ENCODE results near the gene BCS1L. TPM values are rescaled to one million over a fixed set of nuclear protein-coding genes. Genes with fewer than 3 reads are reported as not detected.

Gene BCS1L
- total and polyA plus RNA-seq, 9 of the 15 experiments (the other 6 are each of a cell fraction or from before 2014, with no cell fraction given): 37.6 to 103 (median 56.7) TPM

DNA sequence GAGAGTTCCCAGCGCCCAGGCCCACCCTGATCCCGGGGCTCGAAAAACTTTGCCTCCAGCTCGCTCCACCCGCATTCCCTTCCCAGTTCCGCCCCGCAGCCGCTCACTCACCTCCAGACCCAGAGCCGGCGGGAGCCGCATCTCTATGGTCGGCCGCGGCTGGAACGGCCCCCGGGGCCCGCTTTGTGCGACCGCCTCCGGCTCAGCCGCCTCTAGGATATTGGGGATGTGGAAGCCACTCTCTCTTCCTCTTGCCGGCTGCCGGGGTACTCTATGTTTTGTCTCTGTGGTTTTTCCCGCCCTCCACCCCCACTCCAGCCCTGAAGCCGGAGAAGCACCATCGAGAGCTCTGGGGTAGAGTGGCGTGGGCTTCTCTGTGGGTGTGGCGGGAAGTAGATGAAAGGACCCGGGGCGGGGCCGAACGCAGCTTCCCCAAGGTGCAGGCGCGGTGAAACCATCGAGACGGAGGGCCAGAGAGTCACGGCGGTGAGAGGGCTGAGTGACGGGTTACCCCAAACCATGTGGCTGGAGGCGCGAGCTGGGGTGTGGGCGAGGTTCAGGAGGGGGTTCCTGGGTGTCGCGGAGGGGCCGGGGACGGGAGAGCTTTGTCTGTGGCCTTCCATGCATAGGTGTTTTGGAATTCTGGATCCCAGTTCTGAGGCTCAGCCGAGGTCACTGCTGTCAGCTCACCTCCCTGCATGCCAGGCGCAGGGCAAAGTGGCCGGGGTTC, at the start of gene BCS1L, which contains the start of gene ZNF142 (continued):
- TF ChIP-seq, protein P1, sequence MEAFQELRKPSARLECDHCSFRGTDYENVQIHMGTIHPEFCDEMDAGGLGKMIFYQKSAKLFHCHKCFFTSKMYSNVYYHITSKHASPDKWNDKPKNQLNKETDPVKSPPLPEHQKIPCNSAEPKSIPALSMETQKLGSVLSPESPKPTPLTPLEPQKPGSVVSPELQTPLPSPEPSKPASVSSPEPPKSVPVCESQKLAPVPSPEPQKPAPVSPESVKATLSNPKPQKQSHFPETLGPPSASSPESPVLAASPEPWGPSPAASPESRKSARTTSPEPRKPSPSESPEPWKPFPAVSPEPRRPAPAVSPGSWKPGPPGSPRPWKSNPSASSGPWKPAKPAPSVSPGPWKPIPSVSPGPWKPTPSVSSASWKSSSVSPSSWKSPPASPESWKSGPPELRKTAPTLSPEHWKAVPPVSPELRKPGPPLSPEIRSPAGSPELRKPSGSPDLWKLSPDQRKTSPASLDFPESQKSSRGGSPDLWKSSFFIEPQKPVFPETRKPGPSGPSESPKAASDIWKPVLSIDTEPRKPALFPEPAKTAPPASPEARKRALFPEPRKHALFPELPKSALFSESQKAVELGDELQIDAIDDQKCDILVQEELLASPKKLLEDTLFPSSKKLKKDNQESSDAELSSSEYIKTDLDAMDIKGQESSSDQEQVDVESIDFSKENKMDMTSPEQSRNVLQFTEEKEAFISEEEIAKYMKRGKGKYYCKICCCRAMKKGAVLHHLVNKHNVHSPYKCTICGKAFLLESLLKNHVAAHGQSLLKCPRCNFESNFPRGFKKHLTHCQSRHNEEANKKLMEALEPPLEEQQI (IDR thresholded peaks at IDR 0.05): no peak
- TF ChIP-seq FUS (optimal IDR thresholded peaks at IDR 0.05; ENCODE audit: low read depth, low read length) (no peak), CCNT2 (IDR thresholded peaks at IDR 0.05; ENCODE audit: borderline replicate concordance, extremely low read depth, insufficient read length, low read depth, low read length) (no peak), SREBF1 (IDR thresholded peaks at IDR 0.05; ENCODE audit: borderline replicate concordance, low read depth, low read length) (no peak), ZFP36 (IDR thresholded peaks at IDR 0.05; ENCODE audit: low read depth, low read length, partially characterized antibody) (no peak), EGR1 (conservative IDR thresholded peaks at IDR 0.05) (peak; percentile 62), E2F6 (IDR thresholded peaks at IDR 0.05; ENCODE audit: borderline replicate concordance in 1 of 2, extremely low read depth in 1 of 2, insufficient read depth in 1 of 2, insufficient read length in 1 of 2, low read depth in 1 of 2, low read length in 1 of 2, poor library complexity in 1 of 2, severe bottlenecking in 1 of 2) (peak; percentile 47 to 61), GABPA (tag; conservative IDR thresholded peaks at IDR 0.05; ENCODE audit: low read depth) (peak; percentile 88), MCM7 (IDR thresholded peaks at IDR 0.05) (no peak), HEY1 (CRISPR knock-in tag; IDR thresholded peaks at IDR 0.05; ENCODE audit: borderline replicate concordance) (no peak), KLF6 (CRISPR knock-in tag; IDR thresholded peaks at IDR 0.05; ENCODE audit: borderline replicate concordance) (no peak), ZNF609 (CRISPR knock-in tag; IDR thresholded peaks at IDR 0.05; ENCODE audit: borderline replicate concordance) (no peak), SRSF9 (IDR thresholded peaks at IDR 0.05; ENCODE audit: borderline replicate concordance, low read depth, low read length) (no peak), SIN3A (IDR thresholded peaks at IDR 0.05; ENCODE audit: borderline replicate concordance in 2 of 2, control insufficient read depth in 1 of 2, low read depth in 2 of 2, low read length in 2 of 2) (peak; percentile 85 to 91; a peak in 3 of 4 replicates), HNRNPK (IDR thresholded peaks at IDR 0.05; ENCODE audit: low read depth, low read length, poor library complexity, severe bottlenecking) (no peak), NBN (IDR thresholded peaks at IDR 0.05; ENCODE audit: low read depth) (peak; percentile 49; the same call in 1 of the 2 replicates), RBBP5 (IDR thresholded peaks at IDR 0.05; ENCODE audit: borderline replicate concordance, insufficient read depth, low read length, poor library complexity, severe bottlenecking) (peak; percentile 27), CBFB (CRISPR knock-in tag; IDR thresholded peaks at IDR 0.05) (no peak)

Data from K562 (cell line).